Activated CD4-positive, alpha-beta T cell treated with anti-CD3 and anti-CD28 coated beads, Interleukin-2, amount 50 U/mL, for 16 hours (primary cell): ENCODE results near the gene ZNF267.
"Not testable (repeated sequence)": the region's sequence is repeated elsewhere in the genome, so short reads cannot be mapped to it uniquely, and the experiment has no call there.

Experiments used
- DNase-seq: peaks from one replicate; pipeline ENCODE4 v3.0.0-alpha.2; 2020

Gene ZNF267

GRCh38 chr16:31880322-31880979, 6.8 kb downstream of the ZNF267 start:
- peak; percentile 74 for DNase-seq

DNA sequence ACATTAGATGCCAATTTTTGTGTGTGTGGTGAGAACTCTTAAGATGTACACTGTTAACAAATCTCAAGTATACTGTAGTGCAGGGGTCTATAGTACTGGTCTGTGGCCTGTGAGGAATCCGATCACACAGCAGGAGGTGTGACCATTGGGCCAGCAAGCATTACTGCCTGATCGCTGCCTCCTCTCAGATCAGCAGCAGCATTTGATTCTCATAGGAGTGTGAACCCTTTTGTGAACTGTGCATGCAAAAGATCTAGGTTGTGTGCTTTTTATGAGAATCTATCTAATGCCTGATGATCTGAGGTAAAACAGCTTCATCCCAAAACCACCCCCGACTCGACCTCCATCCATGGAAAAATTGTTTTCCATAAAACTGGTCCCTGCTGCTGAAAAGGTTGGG, 12.6 kb downstream of the ZNF267 start:
- DNase-seq: no peak

DNA sequence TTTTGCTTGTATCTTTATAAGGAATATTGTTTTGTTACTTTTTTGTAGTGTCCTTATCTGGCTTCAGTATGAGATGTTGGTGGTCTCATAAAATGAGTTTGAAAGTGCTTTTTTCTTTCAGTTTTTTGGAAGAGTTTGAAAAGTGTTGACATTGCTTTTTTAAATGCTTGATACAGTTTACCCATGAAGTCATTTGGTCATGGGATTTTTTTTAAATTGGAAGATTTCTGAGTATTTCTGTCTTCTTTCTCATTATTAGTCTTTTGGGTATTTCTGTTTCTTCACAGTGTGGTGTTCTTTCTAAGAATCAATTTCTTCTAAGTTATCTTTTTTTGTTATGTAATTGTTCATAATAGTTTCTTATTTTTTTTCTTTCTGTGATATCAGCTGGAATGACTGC, 15.1 kb downstream of the ZNF267 start:
- no peak for DNase-seq

GRCh38 chr16:31892111-31892510, 18.5 kb downstream of the ZNF267 start:
- DNase-seq: not testable (repeated sequence)

GRCh38 chr16:31893824-31894223, 20.2 kb downstream of the ZNF267 start:
- no peak for DNase-seq

DNA sequence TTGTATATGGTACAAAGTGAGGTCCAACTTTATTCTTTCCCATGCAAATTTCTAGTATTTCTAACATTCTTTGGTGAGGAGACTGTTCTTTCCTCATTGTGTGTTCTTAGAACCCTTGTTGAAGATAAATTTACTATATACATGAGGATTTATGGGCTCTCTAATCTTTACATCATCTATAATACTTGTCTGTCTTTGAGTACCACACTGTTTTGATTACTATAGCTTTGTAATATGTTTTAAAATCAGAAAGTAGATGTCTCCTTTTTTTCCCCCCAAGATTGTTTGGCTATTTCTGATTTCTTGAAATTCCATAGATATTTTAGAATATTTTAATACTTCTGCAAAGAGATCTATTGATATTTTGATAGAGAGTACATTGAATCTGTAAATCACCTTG, 23.7 kb downstream of the ZNF267 start:
- DNase-seq: no peak

- DNase-seq: no peak
Measured at GRCh38 chr16:31899505-31899904, 25.9 kb downstream of the ZNF267 start.

DNA sequence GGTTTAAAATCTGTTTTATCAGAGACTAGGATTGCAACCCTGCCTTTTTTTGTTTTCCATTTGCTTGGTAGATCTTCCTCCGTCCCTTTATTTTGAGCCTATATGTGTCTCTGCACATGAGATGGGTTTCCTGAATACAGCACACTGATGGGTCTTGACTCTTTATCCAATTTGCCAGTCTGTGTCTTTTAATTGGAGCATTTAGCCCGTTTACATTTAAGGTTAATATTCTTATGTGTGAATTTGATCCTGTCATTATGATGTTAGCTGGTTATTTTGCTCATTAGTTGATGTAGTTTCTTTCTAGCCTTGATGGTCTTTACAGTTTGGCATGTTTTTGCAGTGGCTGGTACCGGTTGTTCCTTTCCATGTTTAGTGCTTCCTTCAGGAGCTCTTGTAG, 31.0 kb downstream of the ZNF267 start:
- not testable (repeated sequence) for DNase-seq

- DNase-seq: no peak
Measured at GRCh38 chr16:31913668-31914067, 40.1 kb downstream of the ZNF267 start.

DNA sequence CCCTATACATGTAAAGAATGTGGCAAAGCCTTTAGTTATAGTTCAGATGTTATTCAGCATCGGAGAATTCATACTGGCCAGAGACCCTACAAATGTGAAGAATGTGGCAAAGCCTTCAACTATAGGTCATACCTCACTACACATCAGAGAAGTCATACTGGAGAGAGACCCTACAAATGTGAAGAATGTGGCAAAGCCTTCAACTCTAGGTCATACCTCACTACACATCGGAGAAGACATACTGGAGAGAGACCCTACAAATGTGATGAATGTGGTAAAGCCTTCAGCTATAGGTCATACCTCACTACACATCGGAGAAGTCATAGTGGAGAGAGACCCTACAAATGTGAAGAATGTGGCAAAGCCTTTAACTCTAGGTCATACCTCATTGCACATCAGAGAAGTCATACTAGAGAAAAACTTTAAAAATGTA, 42.5 kb downstream of the ZNF267 start:
- no peak for DNase-seq

GRCh38 chr16:31920373-31920772, 46.8 kb downstream of the ZNF267 start:
- DNase-seq: no peak

DNA sequence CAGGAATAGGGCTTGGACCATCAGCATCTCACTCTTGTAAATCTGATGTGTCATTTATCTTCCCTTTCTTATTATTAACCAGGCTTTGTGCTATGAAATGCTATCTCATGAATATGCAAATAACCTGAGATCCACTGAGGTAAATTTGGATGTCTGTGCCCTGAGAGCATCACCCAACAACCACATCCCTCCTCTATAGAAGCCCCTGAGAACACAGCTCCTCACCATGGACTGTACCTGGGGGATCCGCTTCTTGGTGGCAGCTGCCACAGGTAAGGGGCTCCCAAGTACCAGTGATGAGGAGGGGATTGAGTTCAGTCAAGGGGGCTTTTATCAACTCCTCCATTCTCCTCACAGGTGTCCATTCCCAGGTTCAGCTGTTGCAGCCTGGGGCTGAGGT, 78.2 kb downstream of the ZNF267 start:
- DNase-seq: not testable (repeated sequence)

- not testable (repeated sequence) for DNase-seq
Measured at GRCh38 chr16:31952206-31952605, 78.6 kb downstream of the ZNF267 start.

GRCh38 chr16:31956221-31956620, 82.6 kb downstream of the ZNF267 start:
- peak; percentile 24 for DNase-seq

DNA sequence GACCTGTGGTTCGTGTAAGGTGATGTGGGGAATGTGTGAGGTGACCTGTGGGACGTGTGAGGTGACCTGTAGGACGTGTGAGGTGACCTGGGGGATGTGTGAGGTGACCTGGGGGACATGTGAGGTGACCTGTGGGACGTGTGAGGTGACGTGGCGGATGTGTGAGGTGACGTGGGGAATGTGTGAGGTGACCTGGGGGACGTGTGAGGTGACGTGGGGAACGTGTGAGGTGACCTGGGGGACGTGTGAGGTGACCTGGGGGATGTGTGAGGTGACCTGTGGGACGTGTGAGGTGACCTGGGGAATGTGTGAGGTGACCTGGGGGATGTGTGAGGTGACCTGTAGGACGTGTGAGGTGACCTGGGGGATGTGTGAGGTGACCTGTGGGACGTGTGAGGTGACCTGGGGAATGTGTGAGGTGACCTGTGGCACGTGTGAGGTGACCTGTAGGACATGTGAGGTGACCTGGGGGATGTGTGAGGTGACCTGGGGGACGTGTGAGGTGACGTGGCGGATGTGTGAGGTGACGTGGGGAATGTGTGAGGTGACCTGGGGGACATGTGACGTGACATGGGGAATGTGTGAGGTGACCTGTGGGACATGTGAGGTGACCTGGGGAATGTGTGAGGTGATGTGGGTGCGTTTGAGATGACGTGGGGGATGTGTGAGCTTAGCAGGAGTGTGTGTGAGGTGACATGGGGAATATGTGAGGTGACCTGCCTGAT, 86.7 kb downstream of the ZNF267 start:
- not testable (repeated sequence) for DNase-seq
